Sigmoid colon (tissue), 4 donors: ENCODE measurements around the gene FRAS1.

Experiments used
- EP300 ChIP-seq, 4 donors: sonication (generic); formaldehyde crosslinking; IDR thresholded peaks; one replicate each; pipeline ENCODE4 v1.6.1; 2017; ENCODE audit warnings: antibody characterized with exemption in 4 of 4
- POLR2A ChIP-seq, 2 donors: fragments of 450-650 bp; IDR thresholded peaks; one replicate each; pipeline ENCODE4 v1.6.1; 2016; ENCODE audit warnings: antibody characterized with exemption in 2 of 2, mild to moderate bottlenecking in 2 of 2, moderate library complexity in 2 of 2
- POLR2AphosphoS5 ChIP-seq, 4 donors: sonication (generic); formaldehyde crosslinking; IDR thresholded peaks; one replicate each; pipeline ENCODE4 v1.6.1; 2017; ENCODE audit warnings: antibody characterized with exemption in 4 of 4
- TF ChIP-seq, protein P1 (sequence below), 4 experiments: fragments of 450-650 bp in 3 of 4; fragments of 200-600 bp in 1 of 4; IDR thresholded peaks; one replicate each; pipeline ENCODE4 v1.5.1; 2016 to 2019; ENCODE audit warnings: antibody characterized with exemption in 4 of 4, mild to moderate bottlenecking in 3 of 4, moderate library complexity in 2 of 4

- TF ChIP-seq, protein P1, sequence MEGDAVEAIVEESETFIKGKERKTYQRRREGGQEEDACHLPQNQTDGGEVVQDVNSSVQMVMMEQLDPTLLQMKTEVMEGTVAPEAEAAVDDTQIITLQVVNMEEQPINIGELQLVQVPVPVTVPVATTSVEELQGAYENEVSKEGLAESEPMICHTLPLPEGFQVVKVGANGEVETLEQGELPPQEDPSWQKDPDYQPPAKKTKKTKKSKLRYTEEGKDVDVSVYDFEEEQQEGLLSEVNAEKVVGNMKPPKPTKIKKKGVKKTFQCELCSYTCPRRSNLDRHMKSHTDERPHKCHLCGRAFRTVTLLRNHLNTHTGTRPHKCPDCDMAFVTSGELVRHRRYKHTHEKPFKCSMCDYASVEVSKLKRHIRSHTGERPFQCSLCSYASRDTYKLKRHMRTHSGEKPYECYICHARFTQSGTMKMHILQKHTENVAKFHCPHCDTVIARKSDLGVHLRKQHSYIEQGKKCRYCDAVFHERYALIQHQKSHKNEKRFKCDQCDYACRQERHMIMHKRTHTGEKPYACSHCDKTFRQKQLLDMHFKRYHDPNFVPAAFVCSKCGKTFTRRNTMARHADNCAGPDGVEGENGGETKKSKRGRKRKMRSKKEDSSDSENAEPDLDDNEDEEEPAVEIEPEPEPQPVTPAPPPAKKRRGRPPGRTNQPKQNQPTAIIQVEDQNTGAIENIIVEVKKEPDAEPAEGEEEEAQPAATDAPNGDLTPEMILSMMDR (IDR thresholded peaks at IDR 0.05) = no peak
- no peak for TF ChIP-seq POLR2AphosphoS5 (IDR thresholded peaks at IDR 0.05)
- TF ChIP-seq POLR2A (IDR thresholded peaks at IDR 0.05) = no peak
- no peak for TF ChIP-seq EP300 (IDR thresholded peaks at IDR 0.05)
These were observed 500.7 kb downstream of the FRAS1 start for GRCh38 chr4:78557841-78558240.
